GM12872 (cell line): ENCODE data around the gene RIMOC1.

ENCODE experiments used
- TF ChIP-seq, protein P1 (sequence below): IDR thresholded peaks from 3 replicates; pipeline ENCODE4 v1.5.1; 2011; ENCODE audit warnings: low read depth, mild to moderate bottlenecking, low read length, moderate library complexity; ENCODE audit not compliant: insufficient read depth

RIMOC1 gene

GRCh38 chr5:41932770-41933169 is 28.6 kb downstream of the RIMOC1 start:
- TF ChIP-seq, protein P1, sequence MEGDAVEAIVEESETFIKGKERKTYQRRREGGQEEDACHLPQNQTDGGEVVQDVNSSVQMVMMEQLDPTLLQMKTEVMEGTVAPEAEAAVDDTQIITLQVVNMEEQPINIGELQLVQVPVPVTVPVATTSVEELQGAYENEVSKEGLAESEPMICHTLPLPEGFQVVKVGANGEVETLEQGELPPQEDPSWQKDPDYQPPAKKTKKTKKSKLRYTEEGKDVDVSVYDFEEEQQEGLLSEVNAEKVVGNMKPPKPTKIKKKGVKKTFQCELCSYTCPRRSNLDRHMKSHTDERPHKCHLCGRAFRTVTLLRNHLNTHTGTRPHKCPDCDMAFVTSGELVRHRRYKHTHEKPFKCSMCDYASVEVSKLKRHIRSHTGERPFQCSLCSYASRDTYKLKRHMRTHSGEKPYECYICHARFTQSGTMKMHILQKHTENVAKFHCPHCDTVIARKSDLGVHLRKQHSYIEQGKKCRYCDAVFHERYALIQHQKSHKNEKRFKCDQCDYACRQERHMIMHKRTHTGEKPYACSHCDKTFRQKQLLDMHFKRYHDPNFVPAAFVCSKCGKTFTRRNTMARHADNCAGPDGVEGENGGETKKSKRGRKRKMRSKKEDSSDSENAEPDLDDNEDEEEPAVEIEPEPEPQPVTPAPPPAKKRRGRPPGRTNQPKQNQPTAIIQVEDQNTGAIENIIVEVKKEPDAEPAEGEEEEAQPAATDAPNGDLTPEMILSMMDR, result no peak

DNA sequence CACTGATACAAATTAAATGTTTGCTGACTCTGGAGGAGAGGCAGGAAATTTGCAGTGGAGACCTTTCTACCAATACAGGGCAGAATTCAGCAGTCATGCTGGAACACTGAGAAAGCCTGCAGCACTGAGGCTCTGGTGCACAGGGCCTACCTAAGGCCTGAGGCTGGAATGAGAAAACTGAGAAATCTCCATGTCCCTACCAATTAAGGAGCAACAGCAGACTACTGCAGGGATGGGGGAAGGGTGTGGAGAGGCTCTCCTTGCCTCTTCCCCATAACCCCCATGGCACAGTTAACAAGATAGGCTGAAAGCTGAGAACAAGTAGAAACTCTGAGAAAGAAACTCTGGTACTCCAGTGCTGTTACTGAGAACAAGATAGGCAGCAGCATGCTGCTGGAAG is 31.4 kb downstream of the RIMOC1 start:
- TF ChIP-seq, protein P1, result no peak

GRCh38 chr5:41940641-41941040 is 36.5 kb downstream of the RIMOC1 start:
- TF ChIP-seq, protein P1, result no peak

- TF ChIP-seq, protein P1, result no peak
These were observed 47.1 kb downstream of the RIMOC1 start for GRCh38 chr5:41951224-41951623.
